Mammary epithelial cell (primary cell): ENCODE data around the gene NCKAP5L.

Experiments used
- CTCF ChIP-seq, 2 donors: IDR thresholded peaks in 1 of 2; conservative IDR thresholded peaks in 1 of 2; 2 replicates each; pipeline ENCODE4 v1.5.1; 2011 to 2012; ENCODE audit warnings: inconsistent platforms in 2 of 2, low read length in 2 of 2, mild to moderate bottlenecking in 2 of 2, control low read depth in 1 of 2, low read depth in 1 of 2; ENCODE audit not compliant: insufficient read depth in 1 of 2; ENCODE audit errors: extremely low read depth in 1 of 2
- EZH2 ChIP-seq: IDR thresholded peaks from 2 replicates; pipeline ENCODE4 v1.6.1; 2012; ENCODE audit warnings: low read length, inconsistent platforms, borderline replicate concordance

GRCh38 chr12:49846032-49846431 is 17.8 kb upstream of the NCKAP5L start:
- no peak for TF ChIP-seq EZH2
- no peak for TF ChIP-seq CTCF (conservative IDR thresholded peaks at IDR 0.05 in 1 of 2, IDR thresholded peaks at IDR 0.05 in 1 of 2; ENCODE audit: extremely low read depth in 1 of 2, insufficient read depth in 1 of 2, low read depth in 1 of 2, low read length in 2 of 2)
